RWPE1 (cell line): ENCODE data around the gene PLCB2.

ENCODE experiments used
- CTCF ChIA-PET: fragments of 350-600 bp; sonication (Branson Sonifier 250); formaldehyde crosslinking; extraction: SDS; loops from one replicate; lab custom pipeline; 2021; lab: Yijun Ruan, JAX
- POLR2A ChIA-PET: fragments of 400-600 bp; formaldehyde crosslinking; extraction: SDS; loops from one replicate; lab custom pipeline; 2020; ENCODE audit warnings: antibody characterized with exemption; ENCODE audit not compliant: low non-redundant PET; lab: Yijun Ruan, JAX
- DNase-seq: peaks from one replicate; pipeline ENCODE4 v3.0.0; 2012; ENCODE audit warnings: low spot score
- H3K27ac ChIP-seq: fragments of 450-650 bp; 2 replicates; pipeline ENCODE4 v1.5.1; 2017
- TF ChIP-seq, protein P1 (sequence below): fragments of 450-650 bp; conservative IDR thresholded peaks from 2 replicates; pipeline ENCODE4 v1.5.1; 2017; ENCODE audit warnings: low read depth, mild to moderate bottlenecking

Gene PLCB2

DNA sequence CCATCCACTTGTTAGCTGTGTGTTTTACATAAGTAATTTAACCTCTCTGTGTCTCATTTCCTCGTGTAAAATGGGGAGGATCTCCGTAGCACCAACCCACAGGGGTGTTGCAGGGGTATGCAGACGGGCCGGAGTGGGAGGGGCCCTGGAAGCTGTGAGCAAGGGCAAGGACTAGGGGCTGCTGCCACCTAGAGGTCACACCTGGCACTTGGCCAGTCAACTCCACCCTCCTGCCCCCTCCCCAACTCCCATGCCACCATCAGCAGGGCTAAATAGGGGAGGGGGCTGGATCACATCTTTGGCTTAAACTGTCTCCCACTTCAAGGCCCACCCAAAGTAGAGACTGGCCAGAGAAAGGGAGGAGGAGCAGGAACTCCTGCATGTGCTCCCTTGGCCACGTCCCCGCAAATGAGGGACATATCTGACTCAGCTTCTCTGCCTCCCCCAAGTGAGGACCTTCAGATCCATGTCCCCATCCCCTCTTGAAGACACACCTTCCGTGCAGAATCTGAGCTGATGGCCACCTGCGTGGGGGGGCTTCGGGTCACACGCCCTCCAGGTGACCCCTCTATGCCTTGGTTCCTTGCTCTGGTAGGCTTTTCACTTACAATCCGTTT lies 30.4 kb upstream of the PLCB2 start:
- DNase-seq: peak; percentile 78
- CTCF ChIA-PET: interaction anchor here (0.5 to 8.3 kb wide), 22 partner anchors 9 to 1230 kb away, joined by 3 to 112 read pairs (median 4); partner anchors contain the start of gene INAFM2
- POLR2A ChIA-PET: no interaction called here
- peak overlapping the region; percentile 99 for H3K27ac ChIP-seq
- TF ChIP-seq, protein P1, sequence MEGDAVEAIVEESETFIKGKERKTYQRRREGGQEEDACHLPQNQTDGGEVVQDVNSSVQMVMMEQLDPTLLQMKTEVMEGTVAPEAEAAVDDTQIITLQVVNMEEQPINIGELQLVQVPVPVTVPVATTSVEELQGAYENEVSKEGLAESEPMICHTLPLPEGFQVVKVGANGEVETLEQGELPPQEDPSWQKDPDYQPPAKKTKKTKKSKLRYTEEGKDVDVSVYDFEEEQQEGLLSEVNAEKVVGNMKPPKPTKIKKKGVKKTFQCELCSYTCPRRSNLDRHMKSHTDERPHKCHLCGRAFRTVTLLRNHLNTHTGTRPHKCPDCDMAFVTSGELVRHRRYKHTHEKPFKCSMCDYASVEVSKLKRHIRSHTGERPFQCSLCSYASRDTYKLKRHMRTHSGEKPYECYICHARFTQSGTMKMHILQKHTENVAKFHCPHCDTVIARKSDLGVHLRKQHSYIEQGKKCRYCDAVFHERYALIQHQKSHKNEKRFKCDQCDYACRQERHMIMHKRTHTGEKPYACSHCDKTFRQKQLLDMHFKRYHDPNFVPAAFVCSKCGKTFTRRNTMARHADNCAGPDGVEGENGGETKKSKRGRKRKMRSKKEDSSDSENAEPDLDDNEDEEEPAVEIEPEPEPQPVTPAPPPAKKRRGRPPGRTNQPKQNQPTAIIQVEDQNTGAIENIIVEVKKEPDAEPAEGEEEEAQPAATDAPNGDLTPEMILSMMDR: peak; percentile 88

DNA sequence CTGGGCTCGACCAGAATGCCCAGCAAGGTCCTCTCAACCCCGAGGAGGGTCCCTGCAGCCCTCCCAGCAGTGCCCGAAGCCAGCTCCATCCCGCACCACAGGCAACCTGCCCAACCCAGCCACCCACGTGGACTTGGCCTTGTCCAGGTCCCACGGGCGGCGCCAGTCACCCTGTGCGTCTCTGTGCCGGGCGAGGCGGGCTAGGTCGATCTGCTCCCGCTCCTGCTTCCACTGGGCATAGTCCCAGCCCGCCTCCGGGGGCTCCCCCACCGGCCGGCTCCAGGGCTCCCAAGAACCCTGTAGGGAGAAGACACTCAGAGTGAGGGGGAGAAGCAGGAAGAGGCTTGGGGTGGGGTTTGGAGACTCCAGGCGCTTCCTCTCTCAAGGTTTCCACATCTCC lies 29.9 kb upstream of the PLCB2 start:
- TF ChIP-seq, protein P1: no peak
- DNase-seq: no peak
- ChIA-PET CTCF (interaction anchor here (0.5 to 8.3 kb wide), 16 partner anchors 9 to 127 kb away, joined by 3 to 112 read pairs (median 4); partner anchors contain the start of gene INAFM2), POLR2A (no interaction called here)
- H3K27ac ChIP-seq: peak overlapping the region; percentile 99

DNA sequence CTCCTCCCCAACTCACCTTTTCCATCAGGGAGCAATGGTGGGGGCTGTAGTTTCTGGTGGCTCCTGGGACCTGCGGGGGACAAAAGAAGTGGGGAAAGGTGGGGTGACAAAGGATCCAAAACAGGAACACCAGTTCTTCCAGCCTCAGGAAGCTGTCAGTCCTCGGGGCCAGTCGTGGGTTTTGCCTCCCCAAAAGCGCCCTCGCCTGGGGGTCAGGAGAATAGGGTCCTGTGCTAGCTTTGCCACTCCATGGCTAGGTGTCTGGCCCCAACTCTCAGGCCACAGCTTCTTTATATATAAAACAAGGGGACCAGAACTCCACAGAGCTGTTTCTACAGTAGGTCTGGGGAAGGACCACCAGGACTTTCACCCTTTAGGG lies 29.0 kb upstream of the PLCB2 start:
- no peak for DNase-seq
- ChIA-PET CTCF (interaction anchor here (0.6 to 4.1 kb wide), 11 partner anchors 10 to 234 kb away, joined by 3 to 34 read pairs (median 3); no protein-coding TSS in a partner anchor), POLR2A (interaction anchor here (0.6 kb wide), 2 partner anchors 12 to 44 kb away, joined by 3 read pairs; no protein-coding TSS in a partner anchor)
- peak overlapping the region; percentile 99 for H3K27ac ChIP-seq
- TF ChIP-seq, protein P1: no peak

DNA sequence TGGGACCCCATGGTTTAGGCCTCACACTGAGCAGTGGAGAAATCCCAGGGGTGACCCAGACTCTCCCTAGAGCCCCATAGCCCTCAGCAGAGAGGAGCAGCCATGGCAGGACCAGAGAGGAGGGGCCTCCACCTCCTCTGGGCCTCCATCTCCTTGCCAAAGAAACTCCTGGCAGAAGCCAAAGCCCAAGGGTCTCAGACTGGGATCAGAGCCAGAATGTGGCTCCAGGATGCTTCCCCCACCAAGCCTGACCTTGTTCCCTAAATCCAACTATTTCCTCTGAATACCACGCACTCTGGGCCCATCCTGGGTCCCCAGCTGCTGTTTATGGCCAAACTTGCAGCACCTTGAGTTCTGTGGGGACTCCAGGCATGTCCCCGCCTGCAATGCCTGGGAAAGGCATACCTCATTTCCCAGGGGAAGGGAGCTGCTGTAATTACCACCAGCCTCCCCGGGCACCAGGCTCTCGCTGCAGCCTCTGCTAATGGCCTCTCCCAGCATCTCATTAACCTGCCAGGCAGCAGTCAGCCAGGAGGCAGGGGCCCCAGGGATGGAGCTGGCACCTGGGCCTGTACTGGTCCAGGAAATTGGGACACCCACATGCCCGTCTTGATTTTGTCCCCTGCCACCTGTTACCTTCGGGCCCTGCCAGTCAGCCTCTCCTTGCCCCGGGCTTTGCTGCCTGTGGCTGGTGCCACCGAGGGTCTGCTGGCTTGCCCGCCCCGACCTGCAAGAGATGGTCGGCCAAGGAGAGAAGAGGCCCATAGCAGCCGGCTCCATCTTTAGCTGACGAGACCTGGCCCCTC lies 28.4 kb upstream of the PLCB2 start:
- no peak for DNase-seq
- POLR2A ChIA-PET: interaction anchor here (0.6 kb wide), 1 partner anchor 11 kb away, joined by 3 read pairs; no protein-coding TSS in a partner anchor
- peak overlapping the region; percentile 99 for H3K27ac ChIP-seq
- CTCF ChIA-PET: interaction anchor here (0.6 to 4.1 kb wide), 9 partner anchors 9 to 233 kb away, joined by 3 to 34 read pairs (median 3); no protein-coding TSS in a partner anchor
- TF ChIP-seq, protein P1: no peak

DNA sequence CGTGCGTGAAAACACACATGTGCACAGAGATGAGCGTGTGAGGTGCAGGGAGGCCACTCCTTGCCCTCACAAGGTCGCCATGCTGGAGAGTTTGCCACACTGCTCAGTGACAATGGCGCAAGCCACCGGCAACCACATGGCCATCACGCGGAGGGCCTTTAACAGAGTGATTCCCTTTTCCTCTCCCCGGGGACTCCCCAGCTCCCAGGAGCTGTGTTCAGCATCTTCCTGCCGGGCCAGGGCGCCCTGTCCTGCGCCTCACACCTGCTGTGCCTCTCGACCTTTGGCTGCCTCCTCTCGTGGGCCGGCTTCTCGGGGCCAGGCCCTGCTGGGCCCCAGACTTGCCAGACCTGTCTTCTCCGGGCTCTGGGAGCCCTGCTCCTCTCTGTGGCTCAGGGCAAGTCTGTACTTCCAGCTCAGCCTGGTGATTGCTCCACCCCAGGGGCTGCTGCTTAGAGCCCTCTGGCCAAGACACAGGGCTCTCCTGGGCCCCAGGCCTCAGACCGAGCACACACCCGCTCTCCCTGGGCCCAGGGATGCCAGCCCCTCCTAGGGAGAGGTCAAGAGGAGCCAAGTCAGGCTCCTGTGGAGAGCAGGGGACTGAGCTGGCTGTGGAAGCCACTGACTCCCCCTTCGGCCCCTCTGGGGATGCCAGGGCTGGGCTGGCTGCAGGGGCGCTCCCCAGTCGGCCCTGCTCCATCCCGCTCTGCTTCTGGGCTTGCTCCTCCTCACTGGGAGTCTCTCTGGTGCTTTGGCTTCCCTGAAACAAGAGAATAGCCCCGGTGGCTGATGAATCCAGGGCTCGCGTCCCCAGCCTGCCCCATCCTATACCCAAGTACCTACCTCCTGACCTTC lies 27.4 kb upstream of the PLCB2 start:
- CTCF ChIA-PET: interaction anchor here (0.6 to 0.9 kb wide), 2 partner anchors 9 to 52 kb away, joined by 3 read pairs; no protein-coding TSS in a partner anchor
- no peak for DNase-seq
- POLR2A ChIA-PET: no interaction called here
- TF ChIP-seq, protein P1: no peak
- H3K27ac ChIP-seq: peak overlapping the region; percentile 99
